Measurements from ENCODE around the gene PPP2R3B. TPM values are rescaled to one million over a fixed set of nuclear protein-coding genes. Genes with fewer than 3 reads are reported as not detected.

Gene PPP2R3B
- total and polyA plus RNA-seq, 2 experiments from 2014 or later, result 22.4 to 24.3 TPM

DNA sequence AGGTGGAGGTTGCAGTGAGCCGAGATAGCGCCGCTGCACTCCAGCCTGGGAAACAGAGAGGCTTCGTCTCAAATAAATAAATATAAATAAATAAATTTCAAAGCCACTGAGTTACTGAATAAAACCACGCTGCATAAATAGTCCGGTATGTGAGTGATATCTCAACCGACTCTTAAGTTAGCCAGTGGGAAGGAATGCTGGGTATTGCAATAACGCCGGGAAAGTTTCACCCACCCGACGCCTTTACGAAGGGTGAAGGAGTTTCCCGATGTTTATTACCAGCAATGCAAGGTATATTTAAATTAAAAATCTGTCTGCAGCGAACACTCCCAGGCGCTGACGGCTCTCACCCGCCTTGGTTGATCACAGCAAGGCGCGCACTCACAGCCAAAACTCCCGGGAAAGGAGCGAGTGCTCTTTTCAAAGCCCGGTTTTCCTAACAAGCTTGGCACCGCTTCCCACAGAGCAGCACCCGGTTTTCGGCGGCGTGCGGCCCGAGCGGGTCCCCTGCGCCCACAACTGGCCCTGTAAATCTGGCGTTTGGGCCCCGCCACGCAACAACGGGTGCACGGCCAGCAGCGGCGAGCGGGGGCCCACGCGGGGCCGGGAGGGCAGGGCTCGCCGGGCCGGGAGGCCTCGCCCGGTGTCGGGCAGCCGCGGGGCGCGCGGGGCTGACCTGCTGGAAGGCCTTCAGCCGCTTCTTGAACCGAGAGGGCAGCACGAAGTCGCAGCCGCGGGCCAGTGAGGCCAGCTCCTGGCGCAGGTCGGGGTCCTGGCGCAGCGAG is 13.7 kb downstream of the PPP2R3B start:
- no peak overlapping the region for H2AFZ ChIP-seq
- H3K36me3 ChIP-seq (replicated peaks; ENCODE audit: insufficient read depth, low read depth), result no peaks in the 10 kb centered on the region
- H3K9me2 ChIP-seq (replicated peaks; ENCODE audit: insufficient read depth), result no peaks in the 10 kb centered on the region
- TF ChIP-seq EZH2phosphoT487 (IDR thresholded peaks at IDR 0.05; ENCODE audit: low read depth, severe bottlenecking, unreplicated experiment), result no peak
- no peak for TF ChIP-seq EZH2 (IDR thresholded peaks at IDR 0.05; ENCODE audit: borderline replicate concordance)
- TF ChIP-seq, protein P1, sequence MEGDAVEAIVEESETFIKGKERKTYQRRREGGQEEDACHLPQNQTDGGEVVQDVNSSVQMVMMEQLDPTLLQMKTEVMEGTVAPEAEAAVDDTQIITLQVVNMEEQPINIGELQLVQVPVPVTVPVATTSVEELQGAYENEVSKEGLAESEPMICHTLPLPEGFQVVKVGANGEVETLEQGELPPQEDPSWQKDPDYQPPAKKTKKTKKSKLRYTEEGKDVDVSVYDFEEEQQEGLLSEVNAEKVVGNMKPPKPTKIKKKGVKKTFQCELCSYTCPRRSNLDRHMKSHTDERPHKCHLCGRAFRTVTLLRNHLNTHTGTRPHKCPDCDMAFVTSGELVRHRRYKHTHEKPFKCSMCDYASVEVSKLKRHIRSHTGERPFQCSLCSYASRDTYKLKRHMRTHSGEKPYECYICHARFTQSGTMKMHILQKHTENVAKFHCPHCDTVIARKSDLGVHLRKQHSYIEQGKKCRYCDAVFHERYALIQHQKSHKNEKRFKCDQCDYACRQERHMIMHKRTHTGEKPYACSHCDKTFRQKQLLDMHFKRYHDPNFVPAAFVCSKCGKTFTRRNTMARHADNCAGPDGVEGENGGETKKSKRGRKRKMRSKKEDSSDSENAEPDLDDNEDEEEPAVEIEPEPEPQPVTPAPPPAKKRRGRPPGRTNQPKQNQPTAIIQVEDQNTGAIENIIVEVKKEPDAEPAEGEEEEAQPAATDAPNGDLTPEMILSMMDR (IDR thresholded peaks at IDR 0.05; ENCODE audit: poor library complexity), result no peak
- H3K4me1 ChIP-seq (ENCODE audit: insufficient read depth), result peaks cover 9% of the 10 kb centered on the region
- no peaks in the 10 kb centered on the region for H3K9me3 ChIP-seq (ENCODE audit: low read depth)
- no peak overlapping the region for H3K4me3 ChIP-seq
- 16% methylated on average over 63 of the region's 63 CpGs for WGBS (ENCODE audit: low lambda C conversion rate, missing lambda C conversion rate)
- H3K79me2 ChIP-seq, result peaks cover 9% of the 10 kb centered on the region
- peaks cover 20% of the 10 kb centered on the region for H4K20me1 ChIP-seq (ENCODE audit: insufficient read depth, poor library complexity, severe bottlenecking)
- no peak overlapping the region for H3K27ac ChIP-seq
- peak overlapping the region; percentile 99 for H3K4me2 ChIP-seq
- DNase-seq (ENCODE audit: low spot score), result no peak
- peaks cover 28% of the 10 kb centered on the region for H3K27me3 ChIP-seq

DNA sequence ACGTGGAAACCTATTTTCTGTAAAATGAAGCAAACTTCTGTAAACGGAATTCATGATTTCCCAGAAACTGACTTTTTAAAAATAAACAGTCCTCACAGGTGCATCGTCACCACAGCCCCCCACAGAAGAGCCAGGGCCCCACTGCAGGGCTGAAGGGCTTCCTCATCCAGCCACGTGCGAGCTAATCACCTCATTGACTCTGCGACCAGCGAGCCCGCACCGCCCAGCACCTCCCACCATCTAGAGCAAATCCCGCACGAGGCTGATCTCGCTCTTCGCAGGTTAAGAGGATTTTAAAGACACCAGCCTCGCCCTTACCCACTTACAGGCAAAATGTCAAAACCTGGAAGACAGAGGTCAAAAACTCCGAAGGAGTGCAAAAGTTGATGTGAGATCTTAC is 14.8 kb downstream of the PPP2R3B start:
- TF ChIP-seq EZH2 (IDR thresholded peaks at IDR 0.05; ENCODE audit: borderline replicate concordance) (no peak), EZH2phosphoT487 (IDR thresholded peaks at IDR 0.05; ENCODE audit: low read depth, severe bottlenecking, unreplicated experiment) (no peak)
- TF ChIP-seq, protein P1 (IDR thresholded peaks at IDR 0.05; ENCODE audit: poor library complexity), result no peak
- peaks cover 9% of the 10 kb centered on the region for H3K4me1 ChIP-seq (ENCODE audit: insufficient read depth)
- 86% methylated on average over 15 of the region's 15 CpGs for WGBS (ENCODE audit: low lambda C conversion rate, missing lambda C conversion rate)
- H3K4me2 ChIP-seq, result no peak overlapping the region
- H3K79me2 ChIP-seq, result peaks cover 9% of the 10 kb centered on the region
- no peak overlapping the region for H3K4me3 ChIP-seq
- no peak overlapping the region for H2AFZ ChIP-seq
- no peaks in the 10 kb centered on the region for H3K9me2 ChIP-seq (replicated peaks; ENCODE audit: insufficient read depth)
- no peaks in the 10 kb centered on the region for H3K36me3 ChIP-seq (replicated peaks; ENCODE audit: insufficient read depth, low read depth)
- peaks cover 28% of the 10 kb centered on the region for H3K27me3 ChIP-seq
- no peaks in the 10 kb centered on the region for H3K9me3 ChIP-seq (ENCODE audit: low read depth)
- H3K27ac ChIP-seq, result no peak overlapping the region
- no peak for DNase-seq (ENCODE audit: low spot score)
- H4K20me1 ChIP-seq (ENCODE audit: insufficient read depth, poor library complexity, severe bottlenecking), result peaks cover 20% of the 10 kb centered on the region

DNA sequence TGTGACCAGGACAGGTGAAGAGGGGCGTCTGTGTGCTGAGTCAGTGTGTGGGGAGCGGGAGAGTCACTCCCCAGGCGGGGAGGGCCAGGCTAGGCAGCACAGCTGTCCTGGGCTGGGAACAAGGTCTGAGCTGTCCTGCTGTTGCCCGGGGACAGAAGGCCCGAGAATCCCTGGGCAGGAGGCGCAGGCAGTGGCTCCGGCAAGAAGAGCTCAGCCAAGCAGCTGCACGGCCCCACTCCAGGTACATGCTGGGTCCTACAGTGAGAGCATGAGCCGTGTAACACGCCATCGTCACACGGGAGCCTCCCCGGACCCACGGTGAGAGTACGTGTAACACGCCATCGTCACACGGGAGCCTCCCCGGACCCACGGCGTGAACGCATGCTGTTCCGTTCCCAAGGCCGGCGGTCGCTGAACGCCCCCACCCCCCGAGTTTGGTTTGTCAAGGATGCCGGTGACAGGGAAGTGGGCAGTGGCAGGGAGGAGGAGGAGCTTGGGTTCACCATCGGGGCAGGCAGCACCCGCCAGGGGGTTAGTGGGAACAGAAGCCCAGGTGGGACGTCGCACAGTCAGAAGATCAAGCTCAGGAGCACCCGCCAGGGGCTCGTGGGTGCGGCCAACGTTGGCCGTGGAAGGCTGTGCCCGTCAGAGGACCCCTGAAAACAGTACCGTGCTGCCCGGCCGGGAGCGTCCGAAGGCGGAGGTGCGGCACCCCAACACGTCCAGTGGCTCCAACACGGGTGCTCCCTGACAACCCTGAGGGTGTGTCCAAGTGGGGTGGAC is 15.6 kb downstream of the PPP2R3B start:
- WGBS (ENCODE audit: low lambda C conversion rate, missing lambda C conversion rate), result 97% methylated on average over 37 of the region's 48 CpGs
- Histone ChIP-seq H3K27ac (no peak overlapping the region), H3K9me3 (ENCODE audit: low read depth) (no peaks in the 10 kb centered on the region), H3K36me3 (replicated peaks; ENCODE audit: insufficient read depth, low read depth) (no peaks in the 10 kb centered on the region), H3K4me3 (no peak overlapping the region), H3K27me3 (peaks cover 28% of the 10 kb centered on the region), H3K79me2 (peaks cover 9% of the 10 kb centered on the region), H2AFZ (no peak overlapping the region), H3K4me2 (no peak overlapping the region), H4K20me1 (ENCODE audit: insufficient read depth, poor library complexity, severe bottlenecking) (peaks cover 20% of the 10 kb centered on the region), H3K4me1 (ENCODE audit: insufficient read depth) (peaks cover 9% of the 10 kb centered on the region), H3K9me2 (replicated peaks; ENCODE audit: insufficient read depth) (no peaks in the 10 kb centered on the region)
- no peak for DNase-seq (ENCODE audit: low spot score)
- TF ChIP-seq, protein P1 (IDR thresholded peaks at IDR 0.05; ENCODE audit: poor library complexity), result no peak
- TF ChIP-seq EZH2phosphoT487 (IDR thresholded peaks at IDR 0.05; ENCODE audit: low read depth, severe bottlenecking, unreplicated experiment) (no peak), EZH2 (IDR thresholded peaks at IDR 0.05; ENCODE audit: borderline replicate concordance) (no peak)
